ENCODE results near the gene LARP6.
"Not testable (repeated sequence)": the region's sequence is repeated elsewhere in the genome, so short reads cannot be mapped to it uniquely, and the experiment has no call there.

The LARP6 gene

DNA sequence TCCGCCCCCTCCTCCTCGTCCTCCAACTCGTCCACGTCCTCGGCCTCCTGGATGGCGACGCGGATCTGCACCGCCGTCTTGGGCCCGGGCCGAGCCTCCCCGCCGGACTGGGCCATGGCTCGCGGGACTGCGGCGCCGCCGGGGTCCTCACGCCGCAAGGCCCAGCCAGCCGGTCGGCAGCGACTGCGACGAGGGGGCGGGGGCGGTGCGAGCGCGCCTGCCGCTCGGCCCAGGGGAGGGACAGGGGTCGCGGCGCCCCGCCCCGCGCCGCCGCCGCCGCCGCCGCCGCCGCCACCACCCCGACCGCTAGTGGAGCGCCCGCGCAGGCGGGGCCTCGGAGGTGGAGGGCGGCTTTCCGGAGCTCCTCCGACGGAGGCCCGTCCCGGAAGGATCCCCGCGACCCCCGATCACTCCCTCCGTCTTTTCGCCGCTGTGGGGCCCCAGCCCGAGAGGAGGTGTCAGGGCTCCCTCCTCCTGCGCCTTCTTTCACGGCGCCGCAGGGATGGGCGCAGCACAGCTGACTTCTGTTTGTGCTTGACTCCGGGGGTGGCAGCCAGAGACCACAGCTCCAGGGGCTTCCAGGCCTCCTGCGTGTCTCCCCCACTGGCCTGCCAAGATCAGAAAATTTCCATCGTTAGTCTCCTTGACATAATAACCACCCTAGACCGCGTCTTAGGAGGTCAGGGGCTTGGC, at the start of gene LARP6:
TSS of gene LARP6 (minus strand) at position 185 of the 693 bp plus-strand sequence. CDS start at position 116, 69 bp downstream.
- peak; percentile 70 for DNase-seq (ENCODE audit: low spot score)

- DNase-seq (ENCODE audit: low spot score), result no peak
These were observed 48.1 kb upstream of the LARP6 start for GRCh38 chr15:70902107-70902506.

GRCh38 chr15:70892912-70893560, 39.1 kb upstream of the LARP6 start:
- no peak for DNase-seq (ENCODE audit: low spot score)

DNA sequence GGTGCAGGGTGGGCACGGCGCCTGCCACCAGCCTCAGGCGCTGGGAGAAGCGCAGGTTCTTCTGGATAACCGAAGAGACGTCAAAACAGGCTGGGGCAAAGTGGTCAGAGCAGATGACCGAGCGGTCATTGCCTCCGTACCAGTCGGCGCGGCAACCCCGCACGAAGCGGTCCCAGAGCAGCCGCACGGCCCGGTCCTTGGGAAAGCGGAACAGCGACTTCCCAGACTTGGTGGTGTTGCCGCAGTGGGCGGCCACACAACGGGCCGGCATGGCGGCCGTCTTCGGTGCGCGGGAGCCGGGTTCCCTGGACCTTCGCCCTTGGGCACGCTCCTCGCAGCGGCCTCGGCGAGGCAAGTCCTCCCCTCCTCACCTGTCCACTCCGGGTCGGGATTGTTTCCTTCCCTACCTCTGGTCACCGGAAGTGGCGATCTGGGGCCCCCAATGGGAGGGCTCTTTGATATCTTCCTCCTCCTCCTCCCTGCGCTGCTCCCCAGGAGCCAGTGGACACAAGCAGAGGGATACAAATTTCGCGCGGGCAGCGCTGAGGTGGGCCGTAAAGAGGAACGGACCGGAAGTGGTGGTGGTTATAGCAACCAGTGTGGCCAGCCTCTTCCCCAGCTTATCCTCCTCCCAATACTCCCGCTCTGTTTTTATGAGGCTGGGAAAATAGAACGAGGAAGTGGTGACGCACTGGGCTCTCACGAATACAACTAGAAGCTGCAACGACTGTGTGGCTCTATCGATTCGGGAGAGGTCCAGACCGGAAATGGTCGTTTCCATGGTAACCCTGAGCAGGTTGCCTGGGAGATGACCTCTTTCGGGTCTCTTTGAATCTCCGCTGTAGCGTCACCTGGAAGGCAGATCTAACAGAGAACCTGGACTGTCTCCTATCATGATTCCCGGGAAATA, 38.3 kb upstream of the LARP6 start, which contains the start of the genes LRRC49 and THAP10:
TSS of gene LRRC49 (plus strand) at position 825 of the 910 bp plus-strand sequence. CDS start at position 894, 69 bp downstream.
TSS of gene THAP10 (minus strand) at position 432 of the 910 bp plus-strand sequence. CDS start at position 271, 161 bp downstream.
- DNase-seq (ENCODE audit: low spot score), result peak; percentile 79

- no peak for DNase-seq (ENCODE audit: low spot score)
These were observed 28.4 kb upstream of the LARP6 start for GRCh38 chr15:70882361-70882760.

DNA sequence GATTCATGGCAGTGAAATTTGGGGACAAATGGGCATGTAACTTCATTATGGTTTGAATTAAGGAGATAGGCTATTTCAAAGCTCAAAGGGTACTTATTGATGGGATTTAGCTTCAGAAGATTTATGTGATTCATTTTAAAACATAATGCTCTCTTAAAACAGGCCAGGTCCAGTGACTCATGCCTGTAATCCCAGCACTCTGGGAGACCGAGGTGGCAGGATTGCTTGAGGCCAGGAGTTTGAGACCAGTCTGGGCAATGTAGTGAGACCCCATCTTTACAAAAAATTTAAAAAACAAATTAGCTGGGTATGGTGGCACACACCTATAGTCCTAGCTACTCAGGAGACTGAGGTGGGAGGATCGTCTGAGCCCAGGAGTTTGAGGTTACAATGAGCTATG, 26.8 kb upstream of the LARP6 start:
- no peak for DNase-seq (ENCODE audit: low spot score)

GRCh38 chr15:70879401-70879800, 25.4 kb upstream of the LARP6 start:
- DNase-seq (ENCODE audit: low spot score), result no peak

DNA sequence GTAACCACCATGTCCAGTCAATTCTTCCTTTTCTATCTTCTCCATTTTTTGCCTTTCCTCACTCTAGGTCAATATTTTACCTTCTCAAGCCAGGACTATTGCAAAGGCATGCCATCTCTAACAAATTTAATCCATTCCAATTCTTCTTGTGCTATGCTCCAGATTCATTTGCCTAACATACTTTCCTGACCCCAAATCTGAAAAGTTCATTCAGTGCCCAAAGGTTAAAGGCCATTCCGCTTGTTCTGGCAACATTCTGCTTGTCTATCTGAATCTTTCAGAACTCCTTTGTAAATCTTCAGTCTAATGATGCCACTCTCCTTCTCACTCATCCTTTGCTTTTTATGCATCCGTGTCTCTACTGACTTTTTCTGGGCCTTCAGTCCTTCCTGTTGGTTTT, 22.7 kb upstream of the LARP6 start:
- no peak for DNase-seq (ENCODE audit: low spot score)

GRCh38 chr15:70876011-70876410, 22.1 kb upstream of the LARP6 start:
- DNase-seq (ENCODE audit: low spot score), result no peak

DNA sequence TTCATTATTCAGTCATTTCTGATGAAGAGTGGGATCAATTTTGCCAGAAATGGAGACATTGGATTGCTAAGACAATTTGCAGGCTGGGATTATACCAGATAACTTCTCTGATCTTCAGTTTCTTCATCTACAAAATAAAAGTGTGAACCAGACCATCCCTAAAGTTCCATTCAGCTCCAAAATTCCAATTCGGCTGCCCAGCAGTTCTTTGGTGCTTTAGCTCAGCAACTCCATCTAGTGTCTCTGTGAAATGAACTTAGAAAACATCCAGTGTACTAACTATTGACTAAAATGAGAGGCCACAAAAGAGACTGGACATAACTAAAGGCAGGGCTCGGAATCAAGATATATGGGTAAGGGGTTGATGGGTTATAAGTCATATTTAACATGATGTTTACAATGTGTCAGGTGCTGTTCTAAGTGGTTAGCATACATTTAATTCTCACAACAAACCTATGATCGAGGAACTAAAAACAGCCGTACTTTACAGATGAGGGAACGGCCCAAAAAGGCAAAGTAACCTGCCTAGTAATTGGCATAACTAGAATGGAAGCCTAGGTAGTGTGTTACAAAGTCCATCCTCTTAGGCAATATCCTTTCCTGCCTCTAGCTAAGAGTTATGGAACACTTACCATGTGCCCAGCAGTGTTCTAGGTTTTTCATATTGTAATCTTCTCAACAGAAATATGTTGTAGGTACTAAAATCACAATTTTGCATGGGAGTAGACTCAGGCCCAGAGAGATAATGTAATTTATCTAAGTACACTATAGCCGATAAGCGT, 21.2 kb upstream of the LARP6 start:
- no peak for DNase-seq (ENCODE audit: low spot score)

GRCh38 chr15:70873232-70874054, 19.5 kb upstream of the LARP6 start:
- DNase-seq (ENCODE audit: low spot score), result no peak

- not testable (repeated sequence) for DNase-seq (ENCODE audit: low spot score)
These were observed 17.5 kb upstream of the LARP6 start for GRCh38 chr15:70871490-70871889.

GRCh38 chr15:70870051-70870450, 16.1 kb upstream of the LARP6 start:
- DNase-seq (ENCODE audit: low spot score), result no peak

- DNase-seq (ENCODE audit: low spot score), result no peak
These were observed 15.4 kb upstream of the LARP6 start for GRCh38 chr15:70869346-70869745.

- no peak for DNase-seq (ENCODE audit: low spot score)
These were observed 14.0 kb upstream of the LARP6 start for GRCh38 chr15:70867911-70868467.

DNA sequence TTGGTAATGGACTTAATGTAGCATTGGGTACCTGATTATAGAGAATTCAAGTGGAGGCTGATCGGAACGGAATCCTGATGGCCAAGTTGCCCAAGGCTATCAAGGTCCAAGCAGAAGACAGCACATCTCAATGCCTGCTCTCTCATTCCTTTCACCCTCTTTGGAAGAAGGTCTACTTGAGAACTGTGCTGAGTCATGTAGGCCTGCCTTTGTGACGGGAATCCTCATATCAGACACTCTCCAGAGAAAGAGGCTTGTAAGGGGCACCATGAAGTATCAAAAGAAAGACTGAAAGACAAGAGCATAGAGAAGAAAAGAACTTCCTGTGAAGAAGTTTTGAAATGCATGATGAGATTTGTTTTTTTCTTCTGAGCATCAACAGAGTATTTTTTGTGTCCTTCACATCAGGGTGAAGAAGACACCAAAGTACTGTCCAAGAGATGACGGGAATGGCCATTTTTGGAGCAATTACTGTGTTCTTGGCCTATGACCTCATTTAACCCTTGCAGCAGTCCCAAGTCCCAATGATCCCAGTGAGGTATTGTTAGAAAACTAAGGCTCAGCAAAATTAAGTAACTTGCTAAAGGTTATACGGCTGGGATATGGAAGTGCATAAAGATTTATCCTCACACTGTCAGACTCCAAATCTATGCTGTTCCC, 13.2 kb upstream of the LARP6 start:
- no peak for DNase-seq (ENCODE audit: low spot score)

DNA sequence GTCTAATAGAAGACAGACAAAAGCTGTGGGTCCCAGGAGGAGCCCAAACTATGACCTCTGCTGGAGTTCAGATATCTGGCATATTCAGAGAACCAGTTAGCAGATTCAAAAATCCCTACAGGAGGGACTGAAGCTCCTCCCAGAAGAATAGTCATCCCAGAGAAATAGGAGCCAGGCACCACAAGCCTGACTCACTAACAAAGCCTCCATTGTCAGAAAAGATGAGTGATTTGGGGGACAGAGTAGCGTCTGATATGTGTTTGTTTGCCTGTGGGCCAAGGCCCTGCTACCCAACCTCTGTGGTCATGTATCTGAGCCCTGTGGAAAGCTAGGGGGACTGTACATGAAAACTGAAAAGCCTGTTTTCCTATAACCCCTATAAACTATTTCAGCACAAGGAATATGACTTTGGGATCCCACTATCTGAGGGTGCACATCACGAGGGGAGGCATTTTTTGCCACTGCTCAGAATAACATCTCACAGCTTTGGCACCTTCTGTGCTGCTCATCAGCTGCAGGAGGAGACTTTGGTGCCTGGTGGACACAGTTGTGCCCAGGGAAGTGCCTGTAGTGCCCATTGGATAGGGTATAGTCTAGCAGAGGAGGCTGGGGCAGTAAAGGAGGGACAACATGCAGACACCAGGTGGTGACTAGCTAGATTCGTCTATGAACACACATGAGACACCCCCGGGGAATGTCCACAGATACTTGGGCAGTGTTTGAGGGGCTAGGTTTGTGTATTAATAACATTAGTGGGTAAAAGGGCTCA, 9.7 kb upstream of the LARP6 start:
- DNase-seq (ENCODE audit: low spot score), result no peak

GRCh38 chr15:70859998-70860397, 6.0 kb upstream of the LARP6 start:
- no peak for DNase-seq (ENCODE audit: low spot score)

DNA sequence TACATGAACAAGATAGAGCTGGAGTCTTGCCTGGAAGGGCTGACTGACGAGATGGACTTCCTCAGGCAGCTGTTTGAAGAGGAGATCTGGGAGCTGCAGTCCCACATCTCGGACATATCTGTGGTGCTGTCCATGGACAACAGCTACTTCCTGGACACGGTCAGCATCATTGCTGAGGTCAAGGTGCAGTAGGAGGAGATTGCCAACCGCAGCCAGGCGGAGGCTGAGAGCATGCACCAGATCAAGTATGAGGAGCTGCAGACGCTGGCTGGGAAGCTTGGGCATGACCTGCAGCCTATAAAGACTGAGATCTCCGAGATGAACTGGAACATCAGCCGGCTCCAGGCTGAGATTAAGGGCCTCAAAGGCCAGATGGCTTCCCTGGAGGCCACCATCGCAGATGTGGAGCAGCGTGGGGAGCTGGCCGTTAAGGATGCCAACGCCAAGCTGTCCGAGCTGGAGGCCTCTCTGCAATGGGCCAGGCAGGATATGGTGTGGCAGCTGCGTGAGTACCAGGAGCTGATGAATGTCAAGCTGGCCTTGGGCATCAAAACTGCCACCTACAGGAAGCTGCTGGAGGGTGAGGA, 5.5 kb upstream of the LARP6 start:
- DNase-seq (ENCODE audit: low spot score), result no peak
